LNCaP clone FGC (cell line): ENCODE results near the gene TFE3.

Source experiments
- DNase-seq: peaks from one replicate; pipeline ENCODE4 v3.0.0-alpha.2; 2011; ENCODE audit warnings: low read depth
- H3K4me3 ChIP-seq: 2 replicates; pipeline ENCODE4 v1.5.1; 2011; ENCODE audit warnings: mild to moderate bottlenecking, low read depth, low read length, control low read depth
- CTCF ChIP-seq: IDR thresholded peaks from 2 replicates; pipeline ENCODE4 v1.5.1; 2012; ENCODE audit warnings: mild to moderate bottlenecking; ENCODE audit not compliant: control insufficient read depth, insufficient read depth; ENCODE audit errors: extremely low read depth

TFE3 gene

GRCh38 chrX:49066690-49067089 lies 23.5 kb upstream of the TFE3 start:
- no peak for TF ChIP-seq CTCF
- no peak overlapping the region for H3K4me3 ChIP-seq
- DNase-seq = no peak

GRCh38 chrX:49066278-49066677 lies 23.1 kb upstream of the TFE3 start:
- no peak for TF ChIP-seq CTCF
- no peak overlapping the region for H3K4me3 ChIP-seq
- no peak for DNase-seq

GRCh38 chrX:49064735-49065134 lies 21.6 kb upstream of the TFE3 start:
- no peak for DNase-seq
- H3K4me3 ChIP-seq = no peak overlapping the region
- no peak for TF ChIP-seq CTCF

GRCh38 chrX:49064303-49064702 lies 21.1 kb upstream of the TFE3 start:
- no peak overlapping the region for H3K4me3 ChIP-seq
- DNase-seq = no peak
- no peak for TF ChIP-seq CTCF

- no peak overlapping the region for H3K4me3 ChIP-seq
- no peak for TF ChIP-seq CTCF
- DNase-seq = no peak
Measured at GRCh38 chrX:49063715-49064114, 20.6 kb upstream of the TFE3 start.

GRCh38 chrX:49061916-49062315 lies 18.8 kb upstream of the TFE3 start:
- H3K4me3 ChIP-seq = no peak overlapping the region
- DNase-seq = no peak
- no peak for TF ChIP-seq CTCF

GRCh38 chrX:49061490-49061889 lies 18.3 kb upstream of the TFE3 start:
- no peak for TF ChIP-seq CTCF
- no peak overlapping the region for H3K4me3 ChIP-seq
- DNase-seq = no peak
